HL-60 (cell line): ENCODE measurements around the gene EAPP.

Experiments
- CTCF ChIP-seq: IDR thresholded peaks from one replicate; pipeline ENCODE4 v1.5.1; 2011; ENCODE audit warnings: low read length, control low read depth, inconsistent platforms; ENCODE audit not compliant: insufficient read depth
- POLR2AphosphoS5 ChIP-seq: IDR thresholded peaks from 2 replicates; pipeline ENCODE4 v1.6.1; 2012; ENCODE audit warnings: low read depth
- REST ChIP-seq: IDR thresholded peaks from 2 replicates; pipeline ENCODE4 v1.6.1; 2012; ENCODE audit warnings: low read depth; ENCODE audit not compliant: insufficient replicate concordance

GRCh38 chr14:34539407-34540180 lies at the start of gene EAPP:
- TF ChIP-seq CTCF (no peak), POLR2AphosphoS5 (peak; percentile 85), REST (peak; percentile 52)
